ENCODE results near the gene AP2A1. TPM values are rescaled to one million over a fixed set of nuclear protein-coding genes. Genes with fewer than 3 reads are reported as not detected.

The AP2A1 gene
- total and polyA plus RNA-seq, 9 donors = 31.3 to 76.9 (median 64.9) TPM

DNA sequence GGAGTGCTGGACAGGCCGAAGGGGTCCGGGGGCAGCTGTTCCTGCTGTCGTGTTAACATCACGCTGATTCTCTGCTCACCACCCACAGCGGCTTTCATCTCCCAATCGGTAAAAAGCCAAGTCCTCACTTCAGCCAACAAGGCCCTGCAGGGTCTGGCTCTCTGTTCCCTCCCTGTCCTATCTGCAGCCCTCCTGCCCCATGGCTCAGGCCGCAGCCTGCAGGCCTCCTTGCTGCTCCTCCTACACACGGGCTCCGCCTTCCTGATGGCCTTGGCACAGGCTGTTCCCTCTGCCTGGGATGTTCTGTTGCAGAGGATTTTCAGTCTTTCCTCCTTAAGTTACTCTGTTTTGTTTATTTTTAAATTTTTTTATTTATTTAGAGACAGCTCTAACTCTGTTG lies 24.1 kb downstream of the AP2A1 start:
- peak; percentile 25 for DNase-seq
- H3K9me3 ChIP-seq (replicated peaks; ENCODE audit: control insufficient read depth, low read depth, low read length) = no peaks in the 10 kb centered on the region
- H3K4me1 ChIP-seq (ENCODE audit: control insufficient read depth, insufficient read depth, low read length) = peaks cover 9% of the 10 kb centered on the region
- H3K36me3 ChIP-seq (ENCODE audit: control insufficient read depth, insufficient read depth, low read length) = peaks cover 73% of the 10 kb centered on the region
- no peak overlapping the region for H3K27ac ChIP-seq (ENCODE audit: low read length)
- H3K4me3 ChIP-seq (ENCODE audit: low read length) = no peak overlapping the region
- H3K27me3 ChIP-seq (ENCODE audit: control insufficient read depth, insufficient read depth, low read length) = no peaks in the 10 kb centered on the region
- 77% methylated on average over 6 of the region's 9 CpGs for WGBS (ENCODE audit: insufficient coverage)

DNA sequence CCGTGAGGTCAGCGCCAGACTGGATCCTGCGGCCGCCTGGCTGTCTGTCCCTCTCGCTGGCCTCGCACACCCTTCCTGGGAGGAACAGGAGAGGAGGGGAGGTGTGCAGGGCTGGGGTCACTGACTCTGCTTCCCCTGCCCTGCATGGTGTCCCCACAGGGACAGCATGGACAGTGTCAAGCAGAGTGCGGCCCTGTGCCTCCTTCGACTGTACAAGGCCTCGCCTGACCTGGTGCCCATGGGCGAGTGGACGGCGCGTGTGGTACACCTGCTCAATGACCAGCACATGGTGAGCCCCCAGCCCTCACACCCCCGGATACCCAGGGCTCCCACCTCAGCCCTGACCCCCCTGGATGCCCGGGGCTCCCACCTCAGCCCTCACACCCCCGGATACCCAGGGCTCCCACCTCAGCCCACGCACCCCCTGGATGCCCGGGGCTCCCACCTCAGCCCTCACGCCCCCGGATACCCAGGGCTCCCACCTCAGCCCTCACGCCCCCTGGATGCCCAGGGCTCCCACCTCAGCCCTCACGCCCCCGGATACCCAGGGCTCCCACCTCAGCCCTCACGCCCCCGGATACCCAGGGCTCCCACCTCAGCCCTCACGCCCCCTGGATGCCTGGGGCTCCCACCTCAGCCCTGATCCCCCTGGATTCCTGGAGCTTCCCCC lies 25.1 kb downstream of the AP2A1 start:
- H3K4me3 ChIP-seq (ENCODE audit: low read length) = no peak overlapping the region
- WGBS (ENCODE audit: insufficient coverage) = 91% methylated on average over 25 of the region's 26 CpGs
- peaks cover 80% of the 10 kb centered on the region for H3K36me3 ChIP-seq (ENCODE audit: control insufficient read depth, insufficient read depth, low read length)
- H3K9me3 ChIP-seq (replicated peaks; ENCODE audit: control insufficient read depth, low read depth, low read length) = no peaks in the 10 kb centered on the region
- DNase-seq = no peak
- no peaks in the 10 kb centered on the region for H3K27me3 ChIP-seq (ENCODE audit: control insufficient read depth, insufficient read depth, low read length)
- peaks cover 2% of the 10 kb centered on the region for H3K4me1 ChIP-seq (ENCODE audit: control insufficient read depth, insufficient read depth, low read length)
- H3K27ac ChIP-seq (ENCODE audit: low read length) = no peak overlapping the region

DNA sequence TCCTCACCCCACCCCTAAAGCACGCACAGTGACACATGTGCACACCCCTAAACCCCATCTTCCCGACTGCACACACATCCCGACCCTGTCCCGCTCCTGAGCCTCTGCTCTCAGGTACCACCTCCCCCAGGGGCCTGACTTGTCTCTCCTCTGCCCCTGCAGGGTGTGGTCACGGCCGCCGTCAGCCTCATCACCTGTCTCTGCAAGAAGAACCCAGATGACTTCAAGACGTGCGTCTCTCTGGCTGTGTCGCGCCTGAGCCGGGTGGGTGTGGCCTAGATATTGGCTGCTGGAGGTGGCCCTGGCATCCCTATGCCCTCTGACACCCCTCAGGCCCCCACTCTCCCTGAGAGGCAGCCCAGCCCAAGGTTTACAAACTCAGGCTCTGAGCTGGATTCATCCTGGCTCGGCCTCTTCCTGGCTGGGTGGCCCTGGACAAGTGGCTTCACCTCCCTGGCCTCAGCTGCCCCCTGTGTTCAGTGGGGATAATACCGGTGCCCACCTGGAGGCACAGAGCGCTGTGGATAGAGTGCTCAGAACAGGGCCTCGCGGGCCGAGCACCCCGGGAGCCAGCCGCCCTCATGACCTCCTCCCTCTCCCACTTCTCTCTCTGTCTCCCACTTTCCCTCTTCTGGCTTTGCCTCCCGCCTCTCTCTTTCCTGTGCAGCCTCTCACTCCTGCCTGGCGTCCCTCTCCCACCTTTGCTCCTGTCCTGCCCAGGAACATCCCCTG lies 26.2 kb downstream of the AP2A1 start:
- no peaks in the 10 kb centered on the region for H3K4me1 ChIP-seq (ENCODE audit: control insufficient read depth, insufficient read depth, low read length)
- no peaks in the 10 kb centered on the region for H3K27me3 ChIP-seq (ENCODE audit: control insufficient read depth, insufficient read depth, low read length)
- H3K36me3 ChIP-seq (ENCODE audit: control insufficient read depth, insufficient read depth, low read length) = peaks cover 83% of the 10 kb centered on the region
- no peak for DNase-seq
- no peaks in the 10 kb centered on the region for H3K9me3 ChIP-seq (replicated peaks; ENCODE audit: control insufficient read depth, low read depth, low read length)
- 92% methylated on average over 16 of the region's 22 CpGs for WGBS (ENCODE audit: insufficient coverage)
- H3K4me3 ChIP-seq (ENCODE audit: low read length) = no peak overlapping the region
- H3K27ac ChIP-seq (ENCODE audit: low read length) = no peak overlapping the region

DNA sequence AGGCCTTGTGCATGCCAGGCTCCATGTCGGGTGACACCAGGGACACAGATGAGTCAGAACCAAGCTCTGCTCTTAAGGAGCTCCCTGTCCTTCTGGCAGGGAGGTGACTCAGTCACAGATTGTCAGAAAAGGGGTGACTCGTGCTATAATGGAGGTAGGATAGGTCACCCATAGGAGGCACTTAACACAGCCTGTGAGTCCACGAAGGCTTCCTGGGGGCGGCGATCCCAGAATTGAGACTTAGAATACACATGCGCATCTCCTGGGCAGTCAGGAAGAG lies 26.7 kb downstream of the AP2A1 start:
- no peak overlapping the region for H3K4me3 ChIP-seq (ENCODE audit: low read length)
- no peak overlapping the region for H3K27ac ChIP-seq (ENCODE audit: low read length)
- no peaks in the 10 kb centered on the region for H3K27me3 ChIP-seq (ENCODE audit: control insufficient read depth, insufficient read depth, low read length)
- H3K36me3 ChIP-seq (ENCODE audit: control insufficient read depth, insufficient read depth, low read length) = peaks cover 84% of the 10 kb centered on the region
- DNase-seq = no peak
- no peaks in the 10 kb centered on the region for H3K9me3 ChIP-seq (replicated peaks; ENCODE audit: control insufficient read depth, low read depth, low read length)
- whole genome bisulfite sequencing (ENCODE audit: insufficient coverage) = 89% methylated on average over 5 of the region's 6 CpGs
- no peaks in the 10 kb centered on the region for H3K4me1 ChIP-seq (ENCODE audit: control insufficient read depth, insufficient read depth, low read length)

DNA sequence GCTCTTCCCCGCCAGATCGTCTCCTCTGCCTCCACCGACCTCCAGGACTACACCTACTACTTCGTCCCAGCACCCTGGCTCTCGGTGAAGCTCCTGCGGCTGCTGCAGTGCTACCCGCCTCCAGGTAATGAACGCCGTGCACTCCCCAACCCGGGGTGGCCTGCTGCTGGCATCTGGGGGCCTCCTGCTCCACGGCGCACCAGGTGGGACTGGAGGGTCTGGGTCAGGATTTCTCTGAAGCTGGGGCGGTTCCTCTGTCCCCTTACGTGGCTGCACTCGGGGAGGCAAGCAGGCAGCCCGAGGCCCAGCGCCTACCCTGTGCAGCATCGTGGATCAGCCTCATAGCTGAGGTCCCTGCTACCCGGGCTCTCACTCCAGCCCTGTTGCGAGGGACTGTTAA lies 28.8 kb downstream of the AP2A1 start:
- Histone ChIP-seq H3K27ac (ENCODE audit: low read length) (no peak overlapping the region), H3K9me3 (replicated peaks; ENCODE audit: control insufficient read depth, low read depth, low read length) (no peaks in the 10 kb centered on the region), H3K36me3 (ENCODE audit: control insufficient read depth, insufficient read depth, low read length) (peaks cover 92% of the 10 kb centered on the region), H3K27me3 (ENCODE audit: control insufficient read depth, insufficient read depth, low read length) (no peaks in the 10 kb centered on the region), H3K4me3 (ENCODE audit: low read length) (no peak overlapping the region), H3K4me1 (ENCODE audit: control insufficient read depth, insufficient read depth, low read length) (no peaks in the 10 kb centered on the region)
- no peak for DNase-seq
- WGBS (ENCODE audit: insufficient coverage) = 92% methylated on average over 16 of the region's 20 CpGs

DNA sequence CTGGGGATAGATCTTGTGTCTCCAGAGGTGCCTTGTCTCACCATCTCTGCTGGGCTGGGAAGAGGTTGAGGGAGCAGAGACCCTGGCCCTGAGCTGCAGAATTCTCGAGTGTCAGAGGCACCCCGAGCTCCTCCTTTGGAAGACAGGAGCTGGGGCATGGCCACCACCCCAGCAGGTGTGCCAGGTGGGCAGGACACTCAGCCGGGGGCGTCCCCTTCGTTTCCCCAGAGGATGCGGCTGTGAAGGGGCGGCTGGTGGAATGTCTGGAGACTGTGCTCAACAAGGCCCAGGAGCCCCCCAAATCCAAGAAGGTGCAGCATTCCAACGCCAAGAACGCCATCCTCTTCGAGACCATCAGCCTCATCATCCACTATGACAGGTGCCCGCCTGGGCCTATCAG lies 31.8 kb downstream of the AP2A1 start:
- H3K4me3 ChIP-seq (ENCODE audit: low read length) = no peak overlapping the region
- no peak for DNase-seq
- peaks cover 82% of the 10 kb centered on the region for H3K36me3 ChIP-seq (ENCODE audit: control insufficient read depth, insufficient read depth, low read length)
- peaks cover 19% of the 10 kb centered on the region for H3K4me1 ChIP-seq (ENCODE audit: control insufficient read depth, insufficient read depth, low read length)
- WGBS (ENCODE audit: insufficient coverage) = 90% methylated on average over 6 of the region's 11 CpGs
- H3K27ac ChIP-seq (ENCODE audit: low read length) = no peak overlapping the region
- no peaks in the 10 kb centered on the region for H3K27me3 ChIP-seq (ENCODE audit: control insufficient read depth, insufficient read depth, low read length)
- no peaks in the 10 kb centered on the region for H3K9me3 ChIP-seq (replicated peaks; ENCODE audit: control insufficient read depth, low read depth, low read length)

DNA sequence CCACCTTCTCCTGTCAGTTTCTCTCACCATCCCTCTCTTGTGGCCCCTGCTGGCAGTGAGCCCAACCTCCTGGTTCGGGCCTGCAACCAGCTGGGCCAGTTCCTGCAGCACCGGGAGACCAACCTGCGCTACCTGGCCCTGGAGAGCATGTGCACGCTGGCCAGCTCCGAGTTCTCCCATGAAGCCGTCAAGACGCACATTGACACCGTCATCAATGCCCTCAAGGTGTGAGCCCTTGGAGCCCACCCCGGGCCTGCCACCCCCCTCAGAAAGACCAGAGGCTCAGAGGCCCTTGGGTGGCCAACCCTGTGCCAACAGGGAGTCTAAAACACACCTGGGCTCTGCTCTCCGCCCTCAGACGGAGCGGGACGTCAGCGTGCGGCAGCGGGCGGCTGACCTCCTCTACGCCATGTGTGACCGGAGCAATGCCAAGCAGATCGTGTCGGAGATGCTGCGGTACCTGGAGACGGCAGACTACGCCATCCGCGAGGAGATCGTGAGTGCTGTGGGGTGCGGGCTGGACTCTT lies 32.5 kb downstream of the AP2A1 start:
- Histone ChIP-seq H3K9me3 (replicated peaks; ENCODE audit: control insufficient read depth, low read depth, low read length) (no peaks in the 10 kb centered on the region), H3K4me3 (ENCODE audit: low read length) (no peak overlapping the region), H3K4me1 (ENCODE audit: control insufficient read depth, insufficient read depth, low read length) (peaks cover 19% of the 10 kb centered on the region), H3K27ac (ENCODE audit: low read length) (no peak overlapping the region), H3K27me3 (ENCODE audit: control insufficient read depth, insufficient read depth, low read length) (no peaks in the 10 kb centered on the region), H3K36me3 (ENCODE audit: control insufficient read depth, insufficient read depth, low read length) (peaks cover 83% of the 10 kb centered on the region)
- DNase-seq = no peak
- 87% methylated on average over 28 of the region's 28 CpGs for WGBS (ENCODE audit: insufficient coverage)

DNA sequence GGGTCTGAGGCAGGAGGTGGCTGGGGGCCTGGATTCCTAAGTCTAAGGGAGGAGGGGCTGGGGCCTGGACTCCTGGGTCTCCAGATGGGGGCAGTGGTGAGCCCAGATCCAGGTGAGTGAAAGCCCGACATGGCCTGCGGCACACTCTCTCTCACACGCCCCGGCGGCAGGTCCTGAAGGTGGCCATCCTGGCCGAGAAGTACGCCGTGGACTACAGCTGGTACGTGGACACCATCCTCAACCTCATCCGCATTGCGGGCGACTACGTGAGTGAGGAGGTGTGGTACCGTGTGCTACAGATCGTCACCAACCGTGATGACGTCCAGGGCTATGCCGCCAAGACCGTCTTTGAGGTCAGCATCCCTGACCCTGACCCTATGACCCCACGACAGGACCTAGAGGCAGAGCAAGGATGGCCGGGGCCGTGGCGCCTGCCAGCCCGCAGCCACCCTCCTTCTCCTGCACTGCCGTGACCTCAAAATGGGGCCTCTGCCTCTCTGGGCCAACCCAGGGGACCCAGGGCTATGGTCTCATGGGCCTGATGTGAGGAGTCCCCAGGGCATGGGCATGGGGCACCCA lies 33.1 kb downstream of the AP2A1 start:
- 91% methylated on average over 25 of the region's 25 CpGs for WGBS (ENCODE audit: insufficient coverage)
- no peak overlapping the region for H3K27ac ChIP-seq (ENCODE audit: low read length)
- no peak for DNase-seq

DNA sequence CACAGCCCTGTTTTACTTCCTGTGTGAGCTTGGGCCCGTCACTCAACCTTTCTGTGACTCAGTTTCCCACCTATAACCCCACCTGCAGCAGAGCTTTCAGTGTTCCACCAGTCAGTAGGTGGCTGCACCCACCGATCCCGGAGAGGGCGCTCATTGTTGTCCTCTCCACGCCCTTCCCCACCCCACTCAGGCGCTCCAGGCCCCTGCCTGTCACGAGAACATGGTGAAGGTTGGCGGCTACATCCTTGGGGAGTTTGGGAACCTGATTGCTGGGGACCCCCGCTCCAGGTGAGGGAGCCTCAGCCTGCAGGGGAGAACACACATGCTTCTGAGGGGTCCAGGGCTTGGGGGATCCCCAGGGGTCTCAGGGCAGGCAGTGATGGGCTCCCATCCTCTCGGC lies 34.0 kb downstream of the AP2A1 start:
- Histone ChIP-seq H3K27me3 (ENCODE audit: control insufficient read depth, insufficient read depth, low read length) (no peaks in the 10 kb centered on the region), H3K27ac (ENCODE audit: low read length) (no peak overlapping the region), H3K4me3 (ENCODE audit: low read length) (no peak overlapping the region), H3K36me3 (ENCODE audit: control insufficient read depth, insufficient read depth, low read length) (peaks cover 80% of the 10 kb centered on the region), H3K4me1 (ENCODE audit: control insufficient read depth, insufficient read depth, low read length) (peaks cover 19% of the 10 kb centered on the region), H3K9me3 (replicated peaks; ENCODE audit: control insufficient read depth, low read depth, low read length) (no peaks in the 10 kb centered on the region)
- DNase-seq = no peak
- WGBS (ENCODE audit: insufficient coverage) = 80% methylated on average over 6 of the region's 10 CpGs

More for the DNA sequence above, 33.1 kb downstream of the AP2A1 start:
- Histone ChIP-seq H3K36me3 (ENCODE audit: control insufficient read depth, insufficient read depth, low read length) (peaks cover 82% of the 10 kb centered on the region), H3K27me3 (ENCODE audit: control insufficient read depth, insufficient read depth, low read length) (no peaks in the 10 kb centered on the region), H3K9me3 (replicated peaks; ENCODE audit: control insufficient read depth, low read depth, low read length) (no peaks in the 10 kb centered on the region), H3K4me1 (ENCODE audit: control insufficient read depth, insufficient read depth, low read length) (peaks cover 19% of the 10 kb centered on the region), H3K4me3 (ENCODE audit: low read length) (no peak overlapping the region)

DNA sequence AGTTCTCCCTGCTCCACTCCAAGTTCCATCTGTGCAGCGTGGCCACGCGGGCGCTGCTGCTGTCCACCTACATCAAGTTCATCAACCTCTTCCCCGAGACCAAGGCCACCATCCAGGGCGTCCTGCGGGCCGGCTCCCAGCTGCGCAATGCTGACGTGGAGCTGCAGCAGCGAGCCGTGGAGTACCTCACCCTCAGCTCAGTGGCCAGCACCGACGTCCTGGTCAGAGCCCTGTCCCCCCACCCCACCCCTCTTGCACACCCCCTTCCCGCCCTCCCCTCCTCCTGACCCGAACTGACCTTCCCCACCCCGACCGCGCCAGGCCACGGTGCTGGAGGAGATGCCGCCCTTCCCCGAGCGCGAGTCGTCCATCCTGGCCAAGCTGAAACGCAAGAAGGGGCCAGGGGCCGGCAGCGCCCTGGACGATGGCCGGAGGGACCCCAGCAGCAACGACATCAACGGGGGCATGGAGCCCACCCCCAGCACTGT lies 34.6 kb downstream of the AP2A1 start:
- peaks cover 19% of the 10 kb centered on the region for H3K4me1 ChIP-seq (ENCODE audit: control insufficient read depth, insufficient read depth, low read length)
- no peaks in the 10 kb centered on the region for H3K27me3 ChIP-seq (ENCODE audit: control insufficient read depth, insufficient read depth, low read length)
- H3K36me3 ChIP-seq (ENCODE audit: control insufficient read depth, insufficient read depth, low read length) = peaks cover 80% of the 10 kb centered on the region
- H3K4me3 ChIP-seq (ENCODE audit: low read length) = peak overlapping the region; percentile 53
- H3K9me3 ChIP-seq (replicated peaks; ENCODE audit: control insufficient read depth, low read depth, low read length) = no peaks in the 10 kb centered on the region
- no peak overlapping the region for H3K27ac ChIP-seq (ENCODE audit: low read length)
- WGBS (ENCODE audit: insufficient coverage) = 56% methylated on average over 20 of the region's 32 CpGs
- DNase-seq = peak; percentile 21
